Measurements from ENCODE around the gene POLR2B.

DNA sequence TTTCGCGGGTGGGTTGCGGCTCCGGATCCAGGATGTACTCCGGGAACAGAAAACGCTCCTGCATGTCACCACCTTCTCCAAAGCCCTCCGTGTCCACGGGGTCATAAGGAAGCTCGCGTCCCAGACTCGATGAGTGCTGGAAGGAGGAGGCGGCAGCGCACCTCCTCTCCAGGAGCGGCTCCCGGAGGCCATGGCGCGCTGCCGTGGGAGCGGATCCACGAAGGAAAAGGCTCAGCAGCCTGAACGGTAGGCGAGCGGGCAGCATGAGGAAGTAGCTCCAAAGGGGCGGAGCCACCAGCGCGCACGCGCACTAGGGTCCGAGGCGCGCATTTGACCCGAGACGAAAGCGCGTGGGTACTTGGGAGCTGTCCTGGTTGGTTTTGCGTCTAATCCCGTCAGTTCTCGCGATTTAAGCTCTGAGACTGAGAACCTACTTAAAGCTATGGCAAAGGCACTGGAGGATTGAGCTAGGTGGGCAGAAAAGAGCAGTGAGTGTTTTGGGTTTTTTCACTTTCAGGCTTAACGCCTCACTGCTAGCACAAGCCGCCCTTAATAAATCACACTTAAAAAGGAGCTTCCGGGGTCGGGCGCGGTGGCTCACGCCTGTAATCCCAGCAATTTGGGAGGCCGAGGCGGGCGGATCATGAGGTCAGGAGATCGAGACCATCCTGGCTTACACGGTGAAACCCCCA is 1.2 kb upstream of the POLR2B start, which contains the start of gene NOA1:
- TF ChIP-seq, protein P1, sequence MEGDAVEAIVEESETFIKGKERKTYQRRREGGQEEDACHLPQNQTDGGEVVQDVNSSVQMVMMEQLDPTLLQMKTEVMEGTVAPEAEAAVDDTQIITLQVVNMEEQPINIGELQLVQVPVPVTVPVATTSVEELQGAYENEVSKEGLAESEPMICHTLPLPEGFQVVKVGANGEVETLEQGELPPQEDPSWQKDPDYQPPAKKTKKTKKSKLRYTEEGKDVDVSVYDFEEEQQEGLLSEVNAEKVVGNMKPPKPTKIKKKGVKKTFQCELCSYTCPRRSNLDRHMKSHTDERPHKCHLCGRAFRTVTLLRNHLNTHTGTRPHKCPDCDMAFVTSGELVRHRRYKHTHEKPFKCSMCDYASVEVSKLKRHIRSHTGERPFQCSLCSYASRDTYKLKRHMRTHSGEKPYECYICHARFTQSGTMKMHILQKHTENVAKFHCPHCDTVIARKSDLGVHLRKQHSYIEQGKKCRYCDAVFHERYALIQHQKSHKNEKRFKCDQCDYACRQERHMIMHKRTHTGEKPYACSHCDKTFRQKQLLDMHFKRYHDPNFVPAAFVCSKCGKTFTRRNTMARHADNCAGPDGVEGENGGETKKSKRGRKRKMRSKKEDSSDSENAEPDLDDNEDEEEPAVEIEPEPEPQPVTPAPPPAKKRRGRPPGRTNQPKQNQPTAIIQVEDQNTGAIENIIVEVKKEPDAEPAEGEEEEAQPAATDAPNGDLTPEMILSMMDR (IDR thresholded peaks at IDR 0.05): no peak
- no peak for TF ChIP-seq ZFX (IDR thresholded peaks at IDR 0.05; ENCODE audit: borderline replicate concordance)

Measured in 22Rv1 (cell line).